HG03095 (cell line): Measurements from ENCODE around the gene ACTN2.
"Not testable (repeated sequence)": the region's sequence is repeated elsewhere in the genome, so short reads cannot be mapped to it uniquely, and the experiment has no call there.

Experiments
- ATAC-seq: cut with Tn5 transposase; IDR thresholded peaks from one replicate; pipeline ENCODE4 v1.9.1; 2021; ENCODE audit warnings: moderate library complexity; ENCODE audit not compliant: unreplicated experiment

The ACTN2 gene

GRCh38 chr1:236685917-236686814, at the start of gene ACTN2:
TSS of gene ACTN2 (plus strand) at chr1:236686499. CDS start at chr1:236686674, 175 bp downstream.
- ATAC-seq: peak; percentile 89

- no peak for ATAC-seq
Observed at GRCh38 chr1:236638945-236639344, 47.4 kb upstream of the ACTN2 start.

GRCh38 chr1:236639686-236640085, 46.6 kb upstream of the ACTN2 start:
- ATAC-seq: no peak

- no peak for ATAC-seq
Observed at GRCh38 chr1:236642763-236643162, 43.5 kb upstream of the ACTN2 start.

GRCh38 chr1:236645016-236645680, 41.2 kb upstream of the ACTN2 start:
- ATAC-seq: no peak

GRCh38 chr1:236654511-236654910, 31.8 kb upstream of the ACTN2 start:
- ATAC-seq: no peak

GRCh38 chr1:236654957-236655356, 31.3 kb upstream of the ACTN2 start:
- no peak for ATAC-seq

GRCh38 chr1:236657398-236657797, 28.9 kb upstream of the ACTN2 start:
- ATAC-seq: no peak

- no peak for ATAC-seq
Observed at GRCh38 chr1:236659792-236660587, 26.3 kb upstream of the ACTN2 start.

- ATAC-seq: no peak
Observed at GRCh38 chr1:236663934-236664333, 22.4 kb upstream of the ACTN2 start.

GRCh38 chr1:236668909-236669308, 17.4 kb upstream of the ACTN2 start:
- ATAC-seq: not testable (repeated sequence)

GRCh38 chr1:236670060-236670459, 16.2 kb upstream of the ACTN2 start:
- no peak for ATAC-seq

- ATAC-seq: no peak
Observed at GRCh38 chr1:236673289-236673919, 12.9 kb upstream of the ACTN2 start.

- ATAC-seq: no peak
Observed at GRCh38 chr1:236677641-236678235, 8.6 kb upstream of the ACTN2 start.

GRCh38 chr1:236681219-236681618, 5.1 kb upstream of the ACTN2 start:
- ATAC-seq: no peak

- ATAC-seq: no peak
Observed at GRCh38 chr1:236685205-236685916, 938 bp upstream of the ACTN2 start.

GRCh38 chr1:236686815-236687160, 489 bp downstream of the ACTN2 start:
- no peak for ATAC-seq

GRCh38 chr1:236687273-236687672, 974 bp downstream of the ACTN2 start:
- no peak for ATAC-seq

GRCh38 chr1:236688705-236689104, 2.4 kb downstream of the ACTN2 start:
- ATAC-seq: no peak
